Measurements from ENCODE around the gene CREB5.

The CREB5 gene

DNA sequence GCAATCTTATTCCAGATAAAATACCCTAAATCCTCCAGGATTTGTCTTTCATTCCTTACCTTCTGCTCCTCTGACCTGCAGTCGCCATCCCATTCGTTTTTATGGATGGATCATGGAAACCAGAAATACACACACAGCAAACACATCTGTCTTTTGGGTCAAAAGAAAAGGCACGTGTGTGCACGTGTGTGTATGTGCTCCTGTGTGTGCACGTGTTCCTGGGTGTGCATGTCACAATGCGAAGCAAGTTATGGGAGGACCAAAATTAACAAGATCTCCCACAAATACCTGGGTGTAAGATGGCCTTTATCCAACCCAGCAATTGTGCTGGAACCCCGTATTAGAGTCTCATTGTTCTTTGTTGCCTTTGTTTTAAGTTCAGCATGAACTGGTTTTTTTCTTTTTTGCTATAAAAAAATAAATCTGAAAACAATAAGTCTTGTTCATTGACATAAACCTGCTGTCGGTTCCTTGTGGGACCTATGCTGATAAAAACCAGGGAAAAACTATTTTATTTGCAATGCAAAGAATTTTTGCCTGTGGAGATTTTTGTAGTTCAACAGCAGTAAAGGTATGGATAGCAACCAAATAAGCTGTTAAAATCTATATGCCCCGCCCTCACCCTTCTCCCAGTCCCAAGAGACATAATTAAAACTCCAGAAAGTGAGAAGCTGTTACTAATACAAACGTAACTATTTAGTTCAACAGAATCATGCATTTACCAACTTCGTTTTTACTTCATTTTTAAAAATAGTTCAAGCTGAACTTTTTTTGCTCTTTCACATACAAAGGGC lies 229.6 kb downstream of the CREB5 start:
- no peaks in the 10 kb centered on the region for H3K4me1 ChIP-seq (ENCODE audit: low read depth, poor library complexity, severe bottlenecking)
- H2AFZ ChIP-seq (ENCODE audit: low read depth), result no peak overlapping the region
- no peaks in the 10 kb centered on the region for H3K79me2 ChIP-seq (ENCODE audit: insufficient read depth, low read depth)
- no peak overlapping the region for H3K9ac ChIP-seq
- no peaks in the 10 kb centered on the region for H3K36me3 ChIP-seq (ENCODE audit: insufficient read depth)
- H3K4me3 ChIP-seq (IDR thresholded peaks at IDR 0.05; ENCODE audit: insufficient read depth, low read depth, low read length), result no peak overlapping the region
- H3K4me2 ChIP-seq, result no peak overlapping the region
- H3K27ac ChIP-seq, result no peak overlapping the region
- H4K20me1 ChIP-seq (ENCODE audit: insufficient read depth), result no peaks in the 10 kb centered on the region
- no peaks in the 10 kb centered on the region for H3K27me3 ChIP-seq (ENCODE audit: insufficient read depth, low read depth)
- TF ChIP-seq, protein P1, sequence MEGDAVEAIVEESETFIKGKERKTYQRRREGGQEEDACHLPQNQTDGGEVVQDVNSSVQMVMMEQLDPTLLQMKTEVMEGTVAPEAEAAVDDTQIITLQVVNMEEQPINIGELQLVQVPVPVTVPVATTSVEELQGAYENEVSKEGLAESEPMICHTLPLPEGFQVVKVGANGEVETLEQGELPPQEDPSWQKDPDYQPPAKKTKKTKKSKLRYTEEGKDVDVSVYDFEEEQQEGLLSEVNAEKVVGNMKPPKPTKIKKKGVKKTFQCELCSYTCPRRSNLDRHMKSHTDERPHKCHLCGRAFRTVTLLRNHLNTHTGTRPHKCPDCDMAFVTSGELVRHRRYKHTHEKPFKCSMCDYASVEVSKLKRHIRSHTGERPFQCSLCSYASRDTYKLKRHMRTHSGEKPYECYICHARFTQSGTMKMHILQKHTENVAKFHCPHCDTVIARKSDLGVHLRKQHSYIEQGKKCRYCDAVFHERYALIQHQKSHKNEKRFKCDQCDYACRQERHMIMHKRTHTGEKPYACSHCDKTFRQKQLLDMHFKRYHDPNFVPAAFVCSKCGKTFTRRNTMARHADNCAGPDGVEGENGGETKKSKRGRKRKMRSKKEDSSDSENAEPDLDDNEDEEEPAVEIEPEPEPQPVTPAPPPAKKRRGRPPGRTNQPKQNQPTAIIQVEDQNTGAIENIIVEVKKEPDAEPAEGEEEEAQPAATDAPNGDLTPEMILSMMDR (conservative IDR thresholded peaks at IDR 0.05; ENCODE audit: low read depth, low read length), result no peak

DNA sequence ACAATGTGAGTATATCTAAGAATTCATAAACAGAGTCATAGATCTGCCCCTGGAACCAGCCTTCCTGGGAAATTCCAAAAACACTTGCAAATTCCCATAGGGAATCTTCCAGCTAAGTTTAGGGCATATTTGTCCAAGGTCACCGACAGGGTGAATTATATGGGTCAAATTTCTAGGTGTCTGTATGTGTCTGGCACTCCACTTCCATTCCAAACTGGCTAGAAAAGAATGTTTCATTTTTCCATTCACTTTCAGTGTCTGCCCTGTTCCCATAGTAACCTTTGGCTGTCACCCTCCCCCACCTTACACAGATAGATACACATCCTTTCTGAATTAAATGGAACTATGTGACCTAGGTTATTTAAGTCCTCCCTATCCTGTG lies 230.9 kb downstream of the CREB5 start:
- H3K27me3 ChIP-seq (ENCODE audit: insufficient read depth, low read depth), result no peaks in the 10 kb centered on the region
- no peaks in the 10 kb centered on the region for H3K4me1 ChIP-seq (ENCODE audit: low read depth, poor library complexity, severe bottlenecking)
- no peak overlapping the region for H3K9ac ChIP-seq
- no peak overlapping the region for H3K27ac ChIP-seq
- H3K79me2 ChIP-seq (ENCODE audit: insufficient read depth, low read depth), result no peaks in the 10 kb centered on the region
- no peak overlapping the region for H3K4me2 ChIP-seq
- no peak overlapping the region for H3K4me3 ChIP-seq (IDR thresholded peaks at IDR 0.05; ENCODE audit: insufficient read depth, low read depth, low read length)
- H2AFZ ChIP-seq (ENCODE audit: low read depth), result no peak overlapping the region
- H4K20me1 ChIP-seq (ENCODE audit: insufficient read depth), result no peaks in the 10 kb centered on the region
- TF ChIP-seq, protein P1 (conservative IDR thresholded peaks at IDR 0.05; ENCODE audit: low read depth, low read length), result no peak
- no peaks in the 10 kb centered on the region for H3K36me3 ChIP-seq (ENCODE audit: insufficient read depth)

DNA sequence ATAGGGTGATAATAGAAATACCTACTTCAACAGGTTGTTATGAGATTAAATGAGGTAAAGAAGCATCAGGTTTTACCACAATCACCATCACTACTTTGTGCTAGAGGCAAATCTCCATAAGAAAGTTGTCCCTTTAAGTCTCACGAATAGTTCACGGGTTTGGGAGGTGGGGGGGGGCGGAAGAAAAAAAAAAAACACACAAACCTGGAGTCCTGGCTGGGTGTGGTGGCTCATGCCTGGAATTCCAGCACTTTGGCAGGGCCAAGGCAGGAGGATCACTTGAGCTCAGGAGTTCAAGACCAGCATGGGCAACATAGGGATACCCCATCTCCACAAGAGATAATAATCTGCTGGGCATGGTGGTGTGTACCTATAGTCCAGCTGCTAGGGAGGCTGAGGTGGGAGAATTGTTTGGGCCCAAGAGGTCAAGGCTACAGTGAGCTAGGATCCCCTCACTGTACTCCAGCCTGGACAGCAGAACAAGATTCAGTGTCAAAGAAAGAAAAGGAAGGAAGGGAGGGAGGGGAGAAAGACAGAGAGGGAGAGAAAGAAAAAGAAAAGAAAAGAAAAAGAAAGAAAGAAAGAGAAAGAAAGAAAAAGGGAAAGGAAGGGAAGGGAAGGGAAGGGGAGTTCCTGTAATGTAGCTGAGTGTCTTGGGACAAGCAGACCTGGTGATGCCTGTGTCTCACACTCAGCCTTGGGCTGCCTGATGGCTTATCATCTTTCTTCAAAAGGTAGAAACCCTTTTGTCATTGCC lies 231.4 kb downstream of the CREB5 start:
- TF ChIP-seq, protein P1 (conservative IDR thresholded peaks at IDR 0.05; ENCODE audit: low read depth, low read length), result no peak
- H3K4me1 ChIP-seq (ENCODE audit: low read depth, poor library complexity, severe bottlenecking), result no peaks in the 10 kb centered on the region
- H3K27ac ChIP-seq, result no peak overlapping the region
- H3K4me3 ChIP-seq (IDR thresholded peaks at IDR 0.05; ENCODE audit: insufficient read depth, low read depth, low read length), result no peak overlapping the region
- no peak overlapping the region for H3K4me2 ChIP-seq
- H3K79me2 ChIP-seq (ENCODE audit: insufficient read depth, low read depth), result no peaks in the 10 kb centered on the region
- no peaks in the 10 kb centered on the region for H3K27me3 ChIP-seq (ENCODE audit: insufficient read depth, low read depth)
- no peak overlapping the region for H3K9ac ChIP-seq
- no peak overlapping the region for H2AFZ ChIP-seq (ENCODE audit: low read depth)
- no peaks in the 10 kb centered on the region for H4K20me1 ChIP-seq (ENCODE audit: insufficient read depth)
- no peaks in the 10 kb centered on the region for H3K36me3 ChIP-seq (ENCODE audit: insufficient read depth)

DNA sequence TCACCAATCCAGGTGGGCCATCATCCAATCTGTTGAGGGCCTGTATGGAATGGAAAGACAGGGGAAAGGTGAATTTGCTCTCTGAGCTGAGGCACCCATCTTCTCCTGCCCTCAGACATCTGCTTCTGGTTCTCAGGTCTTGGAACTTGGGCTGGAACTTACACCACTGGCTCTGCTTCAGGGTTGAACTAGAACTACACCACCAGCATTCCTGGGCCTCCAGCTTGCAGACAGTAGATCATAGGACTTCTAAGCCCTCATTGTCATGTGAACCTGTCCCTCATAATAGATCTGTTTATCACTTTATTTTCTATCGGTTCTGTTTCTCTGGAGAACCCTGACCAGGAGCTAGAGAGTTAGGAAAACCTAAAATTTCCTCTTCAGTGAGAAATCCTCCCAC lies 233.5 kb downstream of the CREB5 start:
- TF ChIP-seq, protein P1 (conservative IDR thresholded peaks at IDR 0.05; ENCODE audit: low read depth, low read length), result no peak
- Histone ChIP-seq H3K79me2 (ENCODE audit: insufficient read depth, low read depth) (no peaks in the 10 kb centered on the region), H3K4me3 (IDR thresholded peaks at IDR 0.05; ENCODE audit: insufficient read depth, low read depth, low read length) (no peak overlapping the region), H4K20me1 (ENCODE audit: insufficient read depth) (no peaks in the 10 kb centered on the region), H3K27me3 (ENCODE audit: insufficient read depth, low read depth) (no peaks in the 10 kb centered on the region), H3K36me3 (ENCODE audit: insufficient read depth) (no peaks in the 10 kb centered on the region), H2AFZ (ENCODE audit: low read depth) (no peak overlapping the region), H3K4me1 (ENCODE audit: low read depth, poor library complexity, severe bottlenecking) (no peaks in the 10 kb centered on the region), H3K9ac (no peak overlapping the region), H3K27ac (no peak overlapping the region), H3K4me2 (no peak overlapping the region)
